Measurements from ENCODE around the gene SH3PXD2A.

The SH3PXD2A gene

DNA sequence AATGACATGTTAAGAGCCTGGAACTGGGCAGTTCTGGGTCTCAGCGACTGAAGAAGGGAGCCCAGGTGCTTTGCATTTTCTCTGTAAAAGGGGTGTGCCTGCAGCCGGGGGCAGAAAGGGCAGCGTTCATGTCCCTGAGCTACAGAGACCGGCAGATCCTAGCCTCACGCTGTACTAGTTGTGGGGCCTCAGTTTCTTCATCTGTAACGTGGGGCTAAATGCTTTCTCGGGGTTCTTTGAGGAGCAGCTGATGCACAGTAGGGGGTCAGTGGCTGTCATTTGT is 282.2 kb downstream of the SH3PXD2A start:
- Histone ChIP-seq H3K9me3 (ENCODE audit: control insufficient read depth, insufficient read depth, low read depth, low read length) (no peaks in the 10 kb centered on the region), H3K36me3 (ENCODE audit: control insufficient read depth in 2 of 2, insufficient read depth in 1 of 2, low read length in 2 of 2) (no peaks in the 10 kb centered on the region), H3K4me3 (ENCODE audit: low read depth, low read length) (no peak overlapping the region), H3K27ac (ENCODE audit: extremely low read depth, low read depth, low read length) (no peak overlapping the region), H3K4me1 (ENCODE audit: control insufficient read depth, insufficient read depth, low read length) (peaks cover 3% of the 10 kb centered on the region; the same call in 1 of the 2 replicates)
- CTCF ChIA-PET: interaction anchor here (0.6 to 1.5 kb wide), 4 partner anchors 9 to 28 kb away, joined by 3 to 7 read pairs (median 4); no protein-coding TSS in a partner anchor
- POLR2A ChIA-PET: interaction anchor here (0.6 to 0.7 kb wide), 2 partner anchors 15 to 81 kb away, joined by 4 read pairs; no protein-coding TSS in a partner anchor
- TF ChIP-seq ZNF596 (tag by site-specific recombination; IDR thresholded peaks at IDR 0.05): no peak
- TF ChIP-seq SETDB1 (IDR thresholded peaks at IDR 0.05; ENCODE audit: insufficient read length, low read length): no peak
- TF ChIP-seq ZFP3 (tag by site-specific recombination; IDR thresholded peaks at IDR 0.05; ENCODE audit: low read depth): no peak
- no peak for TF ChIP-seq ZNF585B (tag by site-specific recombination; IDR thresholded peaks at IDR 0.05)
- TF ChIP-seq MZF1 (tag by site-specific recombination; IDR thresholded peaks at IDR 0.05; ENCODE audit: borderline replicate concordance): no peak
- no peak for TF ChIP-seq FEZF1 (tag by site-specific recombination; IDR thresholded peaks at IDR 0.05)
- no peak for TF ChIP-seq ZNF521 (tag by site-specific recombination; IDR thresholded peaks at IDR 0.05)
- TF ChIP-seq ZNF292 (tag by site-specific recombination; IDR thresholded peaks at IDR 0.05; ENCODE audit: borderline replicate concordance, low read depth): no peak
- TF ChIP-seq ZNF645 (tag by site-specific recombination; IDR thresholded peaks at IDR 0.05): no peak
- no peak for TF ChIP-seq WT1 (tag by site-specific recombination; IDR thresholded peaks at IDR 0.05)

DNA sequence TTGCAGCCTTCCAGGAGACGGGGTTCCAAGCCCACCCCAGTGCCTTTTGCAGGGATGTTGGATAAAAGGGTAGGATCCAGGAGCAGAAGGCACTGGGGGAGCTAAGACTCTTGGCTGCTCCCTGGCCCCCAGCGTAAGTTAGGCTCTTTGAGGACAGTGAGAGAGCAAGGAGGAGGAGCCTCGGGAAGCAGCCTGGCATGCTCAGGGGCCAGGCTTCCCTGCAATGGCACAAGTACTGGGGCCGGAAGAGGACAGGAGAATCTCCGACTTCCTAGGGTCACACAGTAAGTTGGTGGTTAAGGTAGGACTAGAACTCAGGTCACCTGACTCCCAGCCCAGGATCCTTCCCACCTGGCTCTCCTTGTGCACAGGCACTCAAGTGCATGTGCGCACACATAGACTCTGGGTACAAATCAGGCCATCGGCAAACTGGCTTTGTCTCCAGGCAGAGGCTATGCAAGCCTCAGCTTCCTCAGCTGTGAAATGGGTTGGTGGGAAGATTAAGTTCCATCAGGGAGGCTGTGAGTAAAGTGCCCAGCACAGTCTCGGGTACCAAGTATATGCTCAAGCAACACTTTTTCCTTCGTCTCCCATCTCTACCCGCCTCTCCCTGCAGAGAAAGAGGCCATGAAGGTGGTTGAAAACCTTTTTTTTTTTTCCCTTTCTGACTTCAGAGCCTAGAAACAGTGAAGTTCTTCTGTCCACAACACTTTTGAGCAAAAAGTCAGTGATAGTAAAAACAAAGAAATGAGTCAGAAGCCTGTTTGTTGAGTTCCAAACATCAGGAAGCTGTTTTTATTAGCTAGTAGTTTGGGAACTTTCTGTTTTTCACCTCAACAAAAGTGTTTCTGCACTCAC is 282.8 kb downstream of the SH3PXD2A start:
- no peak for TF ChIP-seq ZNF366 (tag by site-specific recombination; conservative IDR thresholded peaks at IDR 0.05)
- TF ChIP-seq SP7 (tag by site-specific recombination; IDR thresholded peaks at IDR 0.05): no peak
- no peak for TF ChIP-seq ZNF707 (tag by site-specific recombination; IDR thresholded peaks at IDR 0.05)
- TF ChIP-seq ZBTB8A (tag by site-specific recombination; IDR thresholded peaks at IDR 0.05): no peak
- TF ChIP-seq ZNF747 (tag by site-specific recombination; IDR thresholded peaks at IDR 0.05): no peak
- TF ChIP-seq, protein P1, sequence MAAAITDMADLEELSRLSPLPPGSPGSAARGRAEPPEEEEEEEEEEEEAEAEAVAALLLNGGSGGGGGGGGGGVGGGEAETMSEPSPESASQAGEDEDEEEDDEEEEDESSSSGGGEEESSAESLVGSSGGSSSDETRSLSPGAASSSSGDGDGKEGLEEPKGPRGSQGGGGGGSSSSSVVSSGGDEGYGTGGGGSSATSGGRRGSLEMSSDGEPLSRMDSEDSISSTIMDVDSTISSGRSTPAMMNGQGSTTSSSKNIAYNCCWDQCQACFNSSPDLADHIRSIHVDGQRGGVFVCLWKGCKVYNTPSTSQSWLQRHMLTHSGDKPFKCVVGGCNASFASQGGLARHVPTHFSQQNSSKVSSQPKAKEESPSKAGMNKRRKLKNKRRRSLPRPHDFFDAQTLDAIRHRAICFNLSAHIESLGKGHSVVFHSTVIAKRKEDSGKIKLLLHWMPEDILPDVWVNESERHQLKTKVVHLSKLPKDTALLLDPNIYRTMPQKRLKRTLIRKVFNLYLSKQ (tag by site-specific recombination; IDR thresholded peaks at IDR 0.05; ENCODE audit: borderline replicate concordance): no peak
- TF ChIP-seq ZNF560 (tag by site-specific recombination; IDR thresholded peaks at IDR 0.05; ENCODE audit: borderline replicate concordance): no peak
- no peak for TF ChIP-seq ZNF529 (tag by site-specific recombination; IDR thresholded peaks at IDR 0.05; ENCODE audit: insufficient replicate concordance)
- Histone ChIP-seq H3K4me1 (ENCODE audit: control insufficient read depth, insufficient read depth, low read length) (peaks cover 3% of the 10 kb centered on the region; the same call in 1 of the 2 replicates), H3K4me3 (ENCODE audit: low read depth, low read length) (no peak overlapping the region), H3K36me3 (ENCODE audit: control insufficient read depth in 2 of 2, insufficient read depth in 1 of 2, low read length in 2 of 2) (no peaks in the 10 kb centered on the region), H3K27ac (ENCODE audit: extremely low read depth, low read depth, low read length) (no peak overlapping the region), H3K9me3 (ENCODE audit: control insufficient read depth, insufficient read depth, low read depth, low read length) (no peaks in the 10 kb centered on the region)
- ChIA-PET CTCF (interaction anchor here (0.7 to 1.5 kb wide), 3 partner anchors 8 to 23 kb away, joined by 3 to 7 read pairs (median 4); no protein-coding TSS in a partner anchor), POLR2A (interaction anchor here (0.6 to 0.7 kb wide), 2 partner anchors 15 to 80 kb away, joined by 4 read pairs; no protein-coding TSS in a partner anchor)

DNA sequence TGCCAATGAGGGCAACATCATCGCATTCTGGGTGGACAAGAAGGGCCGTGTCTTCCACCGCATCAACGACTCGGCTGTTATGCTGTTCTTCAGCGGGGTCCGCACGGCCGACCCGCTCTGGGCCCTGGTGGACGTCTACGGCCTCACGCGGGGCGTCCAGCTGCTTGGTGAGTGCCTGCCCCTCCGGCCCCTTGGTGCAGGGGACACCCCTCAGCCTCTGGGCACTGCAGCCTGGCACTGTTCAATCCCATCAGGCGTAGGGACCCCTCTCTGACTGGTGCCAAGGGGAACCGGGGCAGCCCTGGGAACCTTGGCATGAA is 283.8 kb downstream of the SH3PXD2A start:
- H3K4me1 ChIP-seq (ENCODE audit: control insufficient read depth, insufficient read depth, low read length): peaks cover 3% of the 10 kb centered on the region; the same call in 1 of the 2 replicates
- no peak overlapping the region for H3K27ac ChIP-seq (ENCODE audit: extremely low read depth, low read depth, low read length)
- CTCF ChIA-PET: interaction anchor here (0.6 kb wide), 1 partner anchor 159 kb away, joined by 3 read pairs; no protein-coding TSS in a partner anchor
- H3K9me3 ChIP-seq (ENCODE audit: control insufficient read depth, insufficient read depth, low read depth, low read length): no peaks in the 10 kb centered on the region
- POLR2A ChIA-PET: no interaction called here
- TF ChIP-seq BCL11B (tag by site-specific recombination; IDR thresholded peaks at IDR 0.05; ENCODE audit: low read depth): no peak
- TF ChIP-seq ZEB2 (tag by site-specific recombination; IDR thresholded peaks at IDR 0.05): no peak
- TF ChIP-seq, protein P2, sequence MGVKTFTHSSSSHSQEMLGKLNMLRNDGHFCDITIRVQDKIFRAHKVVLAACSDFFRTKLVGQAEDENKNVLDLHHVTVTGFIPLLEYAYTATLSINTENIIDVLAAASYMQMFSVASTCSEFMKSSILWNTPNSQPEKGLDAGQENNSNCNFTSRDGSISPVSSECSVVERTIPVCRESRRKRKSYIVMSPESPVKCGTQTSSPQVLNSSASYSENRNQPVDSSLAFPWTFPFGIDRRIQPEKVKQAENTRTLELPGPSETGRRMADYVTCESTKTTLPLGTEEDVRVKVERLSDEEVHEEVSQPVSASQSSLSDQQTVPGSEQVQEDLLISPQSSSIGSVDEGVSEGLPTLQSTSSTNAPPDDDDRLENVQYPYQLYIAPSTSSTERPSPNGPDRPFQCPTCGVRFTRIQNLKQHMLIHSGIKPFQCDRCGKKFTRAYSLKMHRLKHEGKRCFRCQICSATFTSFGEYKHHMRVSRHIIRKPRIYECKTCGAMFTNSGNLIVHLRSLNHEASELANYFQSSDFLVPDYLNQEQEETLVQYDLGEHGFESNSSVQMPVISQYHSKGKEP (tag by site-specific recombination; IDR thresholded peaks at IDR 0.05): no peak
- TF ChIP-seq HOXA7 (CRISPR knock-in tag; IDR thresholded peaks at IDR 0.05; ENCODE audit: borderline replicate concordance): no peak
- no peak for TF ChIP-seq ZNF530 (tag by site-specific recombination; IDR thresholded peaks at IDR 0.05; ENCODE audit: low read depth)
- TF ChIP-seq KLF17 (tag by site-specific recombination; IDR thresholded peaks at IDR 0.05): no peak
- TF ChIP-seq ZNF24 (tag by site-specific recombination; IDR thresholded peaks at IDR 0.05): no peak
- H3K36me3 ChIP-seq (ENCODE audit: control insufficient read depth in 2 of 2, insufficient read depth in 1 of 2, low read length in 2 of 2): no peaks in the 10 kb centered on the region
- no peak overlapping the region for H3K4me3 ChIP-seq (ENCODE audit: low read depth, low read length)
